Keratinocyte (primary cell): ENCODE results near the gene GSK3A.

Experiments
- EZH2 ChIP-seq: IDR thresholded peaks from one replicate; pipeline ENCODE4 v1.6.1; 2012; ENCODE audit warnings: inconsistent platforms, mild to moderate bottlenecking, low read length, moderate library complexity
- TF ChIP-seq, protein P1 (sequence below), 3 experiments: IDR thresholded peaks in 1 of 3; conservative IDR thresholded peaks in 1 of 3; optimal IDR thresholded peaks in 1 of 3; 2 replicates in 2 of 3; 3 replicates in 1 of 3; pipeline versions ENCODE3 to v1.5.1; 2011; ENCODE audit warnings: low read length in 3 of 3, mild to moderate bottlenecking in 3 of 3, moderate library complexity in 2 of 3, control low read depth in 1 of 3, inconsistent platforms in 1 of 3; ENCODE audit not compliant: insufficient read depth in 2 of 3; ENCODE audit errors: extremely low read depth in 1 of 3

- TF ChIP-seq, protein P1, sequence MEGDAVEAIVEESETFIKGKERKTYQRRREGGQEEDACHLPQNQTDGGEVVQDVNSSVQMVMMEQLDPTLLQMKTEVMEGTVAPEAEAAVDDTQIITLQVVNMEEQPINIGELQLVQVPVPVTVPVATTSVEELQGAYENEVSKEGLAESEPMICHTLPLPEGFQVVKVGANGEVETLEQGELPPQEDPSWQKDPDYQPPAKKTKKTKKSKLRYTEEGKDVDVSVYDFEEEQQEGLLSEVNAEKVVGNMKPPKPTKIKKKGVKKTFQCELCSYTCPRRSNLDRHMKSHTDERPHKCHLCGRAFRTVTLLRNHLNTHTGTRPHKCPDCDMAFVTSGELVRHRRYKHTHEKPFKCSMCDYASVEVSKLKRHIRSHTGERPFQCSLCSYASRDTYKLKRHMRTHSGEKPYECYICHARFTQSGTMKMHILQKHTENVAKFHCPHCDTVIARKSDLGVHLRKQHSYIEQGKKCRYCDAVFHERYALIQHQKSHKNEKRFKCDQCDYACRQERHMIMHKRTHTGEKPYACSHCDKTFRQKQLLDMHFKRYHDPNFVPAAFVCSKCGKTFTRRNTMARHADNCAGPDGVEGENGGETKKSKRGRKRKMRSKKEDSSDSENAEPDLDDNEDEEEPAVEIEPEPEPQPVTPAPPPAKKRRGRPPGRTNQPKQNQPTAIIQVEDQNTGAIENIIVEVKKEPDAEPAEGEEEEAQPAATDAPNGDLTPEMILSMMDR (optimal IDR thresholded peaks at IDR 0.05 in 1 of 3, IDR thresholded peaks at IDR 0.05 in 1 of 3, conservative IDR thresholded peaks at IDR 0.05 in 1 of 3; ENCODE audit: extremely low read depth in 1 of 3, insufficient read depth in 2 of 3, low read length in 3 of 3) = no peak
- TF ChIP-seq EZH2 = no peak
Observed at GRCh38 chr19:42196011-42197001, 46.1 kb downstream of the GSK3A start.
